Spleen (tissue), 11 donors: ENCODE results near the gene TTC22. TPM values are rescaled to one million over a fixed set of nuclear protein-coding genes. Genes with fewer than 3 reads are reported as not detected.

Experiments
- DNase-seq: peaks from one replicate; pipeline ENCODE4 v3.0.0-alpha.2; 2020
- H3K27ac ChIP-seq, 8 donors: fragments of 200-600 bp; sonication (generic) in 7 of 8; 1 replicate in 4 of 8; 2 replicates in 4 of 8; pipeline versions ENCODE4 v1.5.0 to v1.8.0; 2016 to 2021; ENCODE audit warnings: inconsistent platforms in 4 of 8, mild to moderate bottlenecking in 4 of 8, moderate library complexity in 1 of 8
- H3K27me3 ChIP-seq, 7 donors: fragments of 200-600 bp; sonication (generic) in 6 of 7; replicated peaks in 1 of 7; 1 replicate in 4 of 7; 2 replicates in 3 of 7; pipeline versions ENCODE4 v1.5.0 to v1.8.0; 2016 to 2021; ENCODE audit warnings: inconsistent platforms in 3 of 7, mild to moderate bottlenecking in 1 of 7
- H3K36me3 ChIP-seq, 6 donors: fragments of 200-600 bp; sonication (generic) in 5 of 6; 1 replicate in 4 of 6; 2 replicates in 2 of 6; pipeline versions ENCODE4 v1.5.0 to v1.8.0; 2016 to 2021; ENCODE audit warnings: inconsistent platforms in 2 of 6
- H3K4me1 ChIP-seq, 6 donors: fragments of 200-600 bp; sonication (generic) in 5 of 6; 1 replicate in 3 of 6; 2 replicates in 3 of 6; pipeline versions ENCODE4 v1.5.0 to v1.8.0; 2016 to 2021; ENCODE audit warnings: inconsistent platforms in 3 of 6
- H3K4me3 ChIP-seq, 8 donors: fragments of 200-600 bp; sonication (generic) in 7 of 8; 1 replicate in 4 of 8; 2 replicates in 4 of 8; pipeline versions ENCODE4 v1.5.0 to v1.8.0; 2016 to 2021; ENCODE audit warnings: inconsistent platforms in 4 of 8, mild to moderate bottlenecking in 4 of 8, moderate library complexity in 2 of 8
- H3K9me3 ChIP-seq, 8 donors: fragments of 200-600 bp; sonication (generic) in 7 of 8; 1 replicate in 4 of 8; 2 replicates in 4 of 8; pipeline versions ENCODE4 v1.5.0 to v1.8.0; 2016 to 2021; ENCODE audit warnings: inconsistent platforms in 4 of 8
- CTCF ChIP-seq, 11 experiments: fragments of 200-600 bp in 7 of 11; fragments of 450-650 bp in 4 of 11; sonication (generic) in 4 of 11; IDR thresholded peaks in 8 of 11; conservative IDR thresholded peaks in 3 of 11; 1 replicate in 7 of 11; 2 replicates in 4 of 11; pipeline versions ENCODE4 v1.4.0 to v1.8.0; 2016 to 2021; ENCODE audit warnings: antibody characterized with exemption in 11 of 11, inconsistent platforms in 4 of 11, mild to moderate bottlenecking in 1 of 11
- POLR2A ChIP-seq, 3 donors: fragments of 450-650 bp; IDR thresholded peaks; one replicate each; pipeline ENCODE4 v1.5.1; 2017; ENCODE audit warnings: antibody characterized with exemption in 3 of 3, mild to moderate bottlenecking in 1 of 3
- POLR2AphosphoS5 ChIP-seq, 3 donors: sonication (generic); formaldehyde crosslinking; IDR thresholded peaks; one replicate each; pipeline ENCODE4 v1.5.1; 2017; ENCODE audit warnings: antibody characterized with exemption in 3 of 3
- WGBS, 5 donors: extraction: QIAGEN DNeasy Blood & Tissue Kit in 3 of 5; methylation state at CpG; one replicate each; pipeline versions ENCODE4 v1.1.5 to v1.1.7; 2013 to 2018; 5-methylcytosine and 5-hydroxymethylcytosine counted together
- intact Hi-C: fragments of 100-400 bp; cut with DNase I; formaldehyde crosslinking; loops from one replicate; pipeline ENCODE4 v1.15.0; 2023; ENCODE audit warnings: low total_unique reads
- polyA plus RNA-seq, 3 donors: library from polyadenylated mRNA; stranded (reverse); fragments of 200-250 nt; gene quantifications; one replicate each; pipeline ENCODE4 v1.2.1, GENCODE V29; 2013
- total RNA-seq, 7 donors: library from RNA; depleted of rRNA in 3 of 7; stranded (reverse); fragments of >200 nt in 3 of 7; fragmentation: NEBNext Ultra II Directional in 4 of 7; extraction: Animal tissue kit (Norgen Biotek cat#: 25700) in 4 of 7; gene quantifications; one replicate each; pipeline versions ENCODE4 v1.1.0 to v1.2.1, GENCODE V29; 2016 to 2021
- donor health status: healthy with polysubstance abuse.
- donor health status: DM: no; HTN: no; CAD: no; lungs with moderate emphysema.
- donor health status: DM: no; HTN: no; CAD: no.
- donor health status: Bipolar disorder and iron deficiency.
- donor health status: healthy.
- donor health status: DM: no; HTN: no; CAD: no.
- donor health status: DM: yes; HTN: yes; CAD: no.

The TTC22 gene
- total and polyA plus RNA-seq, 10 donors, result 0.73 to 6.4 (median 3.5) TPM

GRCh38 chr1:54803761-54804470, 2.8 kb upstream of the TTC22 start:
- intact Hi-C loops, result loop anchor here (10.0 kb wide), 2 partner anchors 309 to 739 kb away; no protein-coding TSS in a partner anchor
- H3K27me3 ChIP-seq, result peaks cover 0 to 22% (median 15%) of the 10 kb centered on the region in 7 donors
- TF ChIP-seq POLR2A (IDR thresholded peaks at IDR 0.05) (no peak), CTCF (IDR thresholded peaks at IDR 0.05 in 8 of 11, conservative IDR thresholded peaks at IDR 0.05 in 3 of 11) (no peak), POLR2AphosphoS5 (IDR thresholded peaks at IDR 0.05) (no peak)
- DNase-seq, result peak; percentile 58
- H3K4me1 ChIP-seq, result peaks cover 9 to 45% (median 36%) of the 10 kb centered on the region in 6 donors
- H3K4me3 ChIP-seq, result no peak overlapping the region
- H3K9me3 ChIP-seq, result no peaks in the 10 kb centered on the region
- H3K36me3 ChIP-seq, result no peaks in the 10 kb centered on the region
- WGBS, 5 donors, result 68 to 78% (median 70%) methylated on average over 3 to 4 of the region's 4 CpGs
- peak overlapping the region in 1 of 8 donors; percentile 43 for H3K27ac ChIP-seq

- intact Hi-C loops, result loop anchor here (10.0 kb wide), 2 partner anchors 305 to 735 kb away; no protein-coding TSS in a partner anchor
- H3K36me3 ChIP-seq, result peaks cover 0 to 13% (median 0%) of the 10 kb centered on the region in 6 donors
- TF ChIP-seq POLR2A (IDR thresholded peaks at IDR 0.05), result no peak
- no peak for TF ChIP-seq POLR2AphosphoS5 (IDR thresholded peaks at IDR 0.05)
- no peak for TF ChIP-seq CTCF (IDR thresholded peaks at IDR 0.05 in 8 of 11, conservative IDR thresholded peaks at IDR 0.05 in 3 of 11)
- H3K4me1 ChIP-seq, result peaks cover 9 to 58% (median 39%) of the 10 kb centered on the region in 6 donors
- WGBS, 5 donors, result 47 to 68% (median 49%) methylated on average over 27 to 39 of the region's 39 CpGs
- H3K9me3 ChIP-seq, result no peaks in the 10 kb centered on the region
- no peak for DNase-seq
- peak overlapping the region in 5 of 8 donors; percentile 70 to 87 (median 80) for H3K27ac ChIP-seq
- peak overlapping the region; percentile 41 to 85 (median 58) for H3K4me3 ChIP-seq
- peaks cover 0 to 22% (median 15%) of the 10 kb centered on the region in 7 donors for H3K27me3 ChIP-seq
Observed at GRCh38 chr1:54800041-54800898, 853 bp downstream of the TTC22 start.

GRCh38 chr1:54798769-54799641, 2.1 kb downstream of the TTC22 start:
- intact Hi-C loops, result no loop called here
- Histone ChIP-seq H3K4me1 (peaks cover 9 to 48% (median 34%) of the 10 kb centered on the region in 6 donors), H3K27me3 (peaks cover 0 to 22% (median 15%) of the 10 kb centered on the region in 7 donors), H3K9me3 (no peaks in the 10 kb centered on the region), H3K36me3 (peaks cover 0 to 13% (median 0%) of the 10 kb centered on the region in 6 donors), H3K4me3 (peak overlapping the region in 2 of 8 donors; percentile 62 to 85), H3K27ac (peak overlapping the region in 2 of 8 donors; percentile 18 to 87)
- WGBS, 5 donors, result 36 to 60% (median 40%) methylated on average over 4 to 6 of the region's 6 CpGs
- TF ChIP-seq POLR2A (IDR thresholded peaks at IDR 0.05) (no peak), POLR2AphosphoS5 (IDR thresholded peaks at IDR 0.05) (no peak), CTCF (IDR thresholded peaks at IDR 0.05 in 8 of 11, conservative IDR thresholded peaks at IDR 0.05 in 3 of 11) (no peak)
- peak; percentile 51 for DNase-seq
